HEK293 (cell line): ENCODE data around the gene NMS.

ENCODE experiments used
- CTCF ChIA-PET: fragments of 350-600 bp; formaldehyde crosslinking; extraction: SDS; loops from one replicate; lab custom pipeline; 2021; ENCODE audit warnings: antibody characterized with exemption; lab: Yijun Ruan, JAX
- POLR2A ChIA-PET: fragments of 300-600 bp; formaldehyde crosslinking; extraction: SDS; loops from one replicate; lab custom pipeline; 2020; ENCODE audit warnings: antibody characterized with exemption, inconsistent platforms; lab: Yijun Ruan, JAX
- H3K27ac ChIP-seq: fragments of 200-500 bp; sonication (Bioruptor generic); 2 replicates; pipeline ENCODE4 v1.5.1; 2014; ENCODE audit warnings: low read depth, low read length, control low read depth, inconsistent platforms; ENCODE audit errors: extremely low read depth
- H3K36me3 ChIP-seq, 2 experiments: fragments of 200-500 bp in 1 of 2; sonication (Bioruptor generic) in 1 of 2; 1 replicate in 1 of 2; 2 replicates in 1 of 2; pipeline ENCODE4 v1.5.1; 2014 to 2017; ENCODE audit warnings: inconsistent platforms in 2 of 2, low read length in 2 of 2; ENCODE audit not compliant: control insufficient read depth in 2 of 2, insufficient read depth in 1 of 2
- H3K4me1 ChIP-seq: fragments of 200-500 bp; sonication (Bioruptor generic); 2 replicates; pipeline ENCODE4 v1.5.1; 2014; ENCODE audit warnings: mild to moderate bottlenecking, low read length, inconsistent platforms; ENCODE audit not compliant: control insufficient read depth, insufficient read depth
- H3K4me3 ChIP-seq: 2 replicates; pipeline ENCODE4 v1.5.1; 2011; ENCODE audit warnings: low read depth, mild to moderate bottlenecking, control low read depth, low read length, moderate library complexity
- H3K9me3 ChIP-seq: fragments of 200-500 bp; sonication (Bioruptor generic); 2 replicates; pipeline ENCODE4 v1.5.1; 2014; ENCODE audit warnings: low read depth, low read length, inconsistent platforms; ENCODE audit not compliant: control insufficient read depth, insufficient read depth
- FEZF1 ChIP-seq: fragments of 450-650 bp; formaldehyde crosslinking; IDR thresholded peaks from 2 replicates; pipeline ENCODE4 v1.5.1; 2016; ENCODE audit warnings: missing biosample characterization, missing genetic modification characterization
- GFI1B ChIP-seq: fragments of 450-650 bp; formaldehyde crosslinking; IDR thresholded peaks from 2 replicates; pipeline ENCODE4 v1.5.1; 2016; ENCODE audit warnings: missing biosample characterization, missing genetic modification characterization
- GLI4 ChIP-seq: fragments of 450-650 bp; formaldehyde crosslinking; IDR thresholded peaks from 2 replicates; pipeline ENCODE4 v1.5.1; 2016; ENCODE audit warnings: missing biosample characterization, missing genetic modification characterization
- SALL2 ChIP-seq: fragments of 450-650 bp; formaldehyde crosslinking; IDR thresholded peaks from 2 replicates; pipeline ENCODE4 v1.5.0; 2017; ENCODE audit warnings: missing biosample characterization, mild to moderate bottlenecking, missing genetic modification characterization, borderline replicate concordance
- SCRT1 ChIP-seq: fragments of 450-650 bp; formaldehyde crosslinking; IDR thresholded peaks from 2 replicates; pipeline ENCODE4 v1.5.1; 2016; ENCODE audit warnings: missing biosample characterization, missing genetic modification characterization, borderline replicate concordance
- TRIM28 ChIP-seq: IDR thresholded peaks from 2 replicates; pipeline ENCODE4 v1.6.1; 2011; ENCODE audit warnings: low read length, control low read depth, borderline replicate concordance
- ZBTB17 ChIP-seq: fragments of 450-650 bp; formaldehyde crosslinking; IDR thresholded peaks from 2 replicates; pipeline ENCODE4 v1.5.1; 2016; ENCODE audit warnings: missing biosample characterization, missing genetic modification characterization
- ZIC2 ChIP-seq: fragments of 450-650 bp; formaldehyde crosslinking; IDR thresholded peaks from 2 replicates; pipeline ENCODE4 v1.5.1; 2016; ENCODE audit warnings: missing biosample characterization, missing genetic modification characterization
- ZNF132 ChIP-seq: fragments of 450-650 bp; formaldehyde crosslinking; IDR thresholded peaks from 2 replicates; pipeline ENCODE4 v1.5.1; 2017; ENCODE audit warnings: missing biosample characterization, missing genetic modification characterization, borderline replicate concordance
- ZNF138 ChIP-seq: fragments of 450-650 bp; formaldehyde crosslinking; IDR thresholded peaks from 2 replicates; pipeline ENCODE4 v1.5.1; 2016; ENCODE audit warnings: missing biosample characterization, missing genetic modification characterization, borderline replicate concordance
- ZNF274 ChIP-seq, 2 experiments: fragments of 200-500 bp in 1 of 2; fragments of 450-650 bp in 1 of 2; sonication (Bioruptor generic) in 1 of 2; formaldehyde crosslinking in 1 of 2; IDR thresholded peaks; 2 replicates each; pipeline versions ENCODE4 v1.5.1 to v1.6.1; 2014 to 2016; ENCODE audit warnings: borderline replicate concordance in 1 of 2, inconsistent platforms in 1 of 2, low read length in 1 of 2, missing biosample characterization in 1 of 2, missing genetic modification characterization in 1 of 2
- ZNF398 ChIP-seq: fragments of 450-650 bp; formaldehyde crosslinking; IDR thresholded peaks from 2 replicates; pipeline ENCODE4 v1.5.1; 2017; ENCODE audit warnings: missing biosample characterization, missing genetic modification characterization
- ZNF423 ChIP-seq: fragments of 450-650 bp; formaldehyde crosslinking; IDR thresholded peaks from 2 replicates; pipeline ENCODE4 v1.5.1; 2016; ENCODE audit warnings: missing biosample characterization, missing genetic modification characterization
- ZNF473 ChIP-seq: fragments of 450-650 bp; formaldehyde crosslinking; IDR thresholded peaks from 2 replicates; pipeline ENCODE4 v1.5.1; 2017; ENCODE audit warnings: missing biosample characterization, missing genetic modification characterization
- ZNF48 ChIP-seq: fragments of 450-650 bp; formaldehyde crosslinking; IDR thresholded peaks from 2 replicates; pipeline ENCODE4 v1.5.1; 2016; ENCODE audit warnings: missing biosample characterization, missing genetic modification characterization
- ZNF510 ChIP-seq: fragments of 450-650 bp; formaldehyde crosslinking; IDR thresholded peaks from 2 replicates; pipeline ENCODE4 v1.5.1; 2018; ENCODE audit warnings: mild to moderate bottlenecking, missing genetic modification characterization, missing biosample characterization; ENCODE audit not compliant: insufficient replicate concordance
- ZNF558 ChIP-seq: fragments of 450-650 bp; formaldehyde crosslinking; IDR thresholded peaks from 2 replicates; pipeline ENCODE4 v1.5.1; 2016; ENCODE audit warnings: missing biosample characterization, missing genetic modification characterization
- ZNF624 ChIP-seq: fragments of 450-650 bp; formaldehyde crosslinking; IDR thresholded peaks from 2 replicates; pipeline ENCODE4 v1.5.1; 2017; ENCODE audit warnings: missing biosample characterization, missing genetic modification characterization
- ZNF701 ChIP-seq: fragments of 450-650 bp; formaldehyde crosslinking; IDR thresholded peaks from 2 replicates; pipeline ENCODE4 v1.5.1; 2016; ENCODE audit warnings: missing biosample characterization, missing genetic modification characterization
- ZNF747 ChIP-seq: fragments of 450-650 bp; formaldehyde crosslinking; IDR thresholded peaks from 2 replicates; pipeline ENCODE4 v1.5.1; 2016; ENCODE audit warnings: missing biosample characterization, missing genetic modification characterization
- TF ChIP-seq, protein P1 (sequence below): fragments of 450-650 bp; formaldehyde crosslinking; IDR thresholded peaks from 2 replicates; pipeline ENCODE4 v1.5.1; 2016; ENCODE audit warnings: missing biosample characterization, missing genetic modification characterization, low read depth
- TF ChIP-seq, protein P2 (sequence below): fragments of 450-650 bp; formaldehyde crosslinking; IDR thresholded peaks from 2 replicates; pipeline ENCODE4 v1.5.1; 2017; ENCODE audit warnings: missing biosample characterization, missing genetic modification characterization
- TF ChIP-seq, protein P3 (sequence below): fragments of 450-650 bp; formaldehyde crosslinking; IDR thresholded peaks from 2 replicates; pipeline ENCODE4 v1.5.1; 2016; ENCODE audit warnings: missing biosample characterization, missing genetic modification characterization
- TF ChIP-seq, protein P4 (sequence below): fragments of 450-650 bp; formaldehyde crosslinking; IDR thresholded peaks from 2 replicates; pipeline ENCODE4 v1.5.1; 2016; ENCODE audit warnings: missing biosample characterization, missing genetic modification characterization
- TF ChIP-seq, protein P5 (sequence below): fragments of 450-650 bp; formaldehyde crosslinking; IDR thresholded peaks from 2 replicates; pipeline ENCODE4 v1.5.1; 2016; ENCODE audit warnings: missing biosample characterization, missing genetic modification characterization

Gene NMS

DNA sequence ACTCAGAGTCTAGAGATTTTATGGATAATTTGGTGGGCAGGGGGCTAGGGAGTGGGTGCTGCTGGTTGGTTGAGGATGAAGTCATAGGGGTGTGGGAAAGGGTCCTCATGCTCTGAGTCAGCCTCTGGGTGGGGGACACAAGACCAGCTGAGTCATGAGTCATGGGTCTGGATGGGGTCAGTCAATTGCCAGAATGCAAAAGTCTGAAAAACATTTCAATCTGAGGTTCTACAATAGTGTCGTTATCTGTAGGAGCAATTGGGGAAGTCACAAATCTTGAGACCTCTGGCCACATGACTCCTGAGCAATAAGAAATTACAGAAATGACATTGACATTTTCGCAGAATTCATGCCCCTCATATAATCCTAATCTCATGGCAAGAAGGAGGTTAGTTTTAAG lies 15.1 kb downstream of the NMS start:
- Histone ChIP-seq H3K9me3 (no peaks in the 10 kb centered on the region), H3K4me3 (no peak overlapping the region), H3K36me3 (no peaks in the 10 kb centered on the region)
- CTCF ChIA-PET = interaction anchor here (0.7 kb wide), 1 partner anchor 80 kb away, joined by 3 read pairs; no protein-coding TSS in a partner anchor
- TF ChIP-seq ZNF473 (tag by site-specific recombination) = no peak
- no peak for TF ChIP-seq ZBTB17 (tag by site-specific recombination)
- no peak for TF ChIP-seq SALL2 (tag by site-specific recombination)
- TF ChIP-seq TRIM28 = no peak
- no peak for TF ChIP-seq ZNF398 (tag by site-specific recombination)
- TF ChIP-seq FEZF1 (tag by site-specific recombination) = no peak
- TF ChIP-seq ZNF132 = no peak
- TF ChIP-seq, protein P1, sequence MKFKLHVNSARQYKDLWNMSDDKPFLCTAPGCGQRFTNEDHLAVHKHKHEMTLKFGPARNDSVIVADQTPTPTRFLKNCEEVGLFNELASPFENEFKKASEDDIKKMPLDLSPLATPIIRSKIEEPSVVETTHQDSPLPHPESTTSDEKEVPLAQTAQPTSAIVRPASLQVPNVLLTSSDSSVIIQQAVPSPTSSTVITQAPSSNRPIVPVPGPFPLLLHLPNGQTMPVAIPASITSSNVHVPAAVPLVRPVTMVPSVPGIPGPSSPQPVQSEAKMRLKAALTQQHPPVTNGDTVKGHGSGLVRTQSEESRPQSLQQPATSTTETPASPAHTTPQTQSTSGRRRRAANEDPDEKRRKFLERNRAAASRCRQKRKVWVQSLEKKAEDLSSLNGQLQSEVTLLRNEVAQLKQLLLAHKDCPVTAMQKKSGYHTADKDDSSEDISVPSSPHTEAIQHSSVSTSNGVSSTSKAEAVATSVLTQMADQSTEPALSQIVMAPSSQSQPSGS (tag by site-specific recombination) = no peak
- TF ChIP-seq GLI4 (tag by site-specific recombination) = no peak
- TF ChIP-seq ZNF558 (tag by site-specific recombination) = no peak
- TF ChIP-seq ZNF624 (tag by site-specific recombination) = no peak
- TF ChIP-seq ZNF423 = no peak
- TF ChIP-seq, all 188 proteins: peak for 0
- H3K4me1 ChIP-seq = no peaks in the 10 kb centered on the region
- H3K27ac ChIP-seq = no peak overlapping the region
- POLR2A ChIA-PET = no interaction called here

GRCh38 chr2:100494712-100495111 lies 24.4 kb downstream of the NMS start:
- ChIA-PET CTCF (interaction anchor here (1.4 kb wide), 1 partner anchor 8 kb away, joined by 3 read pairs; no protein-coding TSS in a partner anchor), POLR2A (no interaction called here)
- no peaks in the 10 kb centered on the region for H3K4me1 ChIP-seq
- no peaks in the 10 kb centered on the region for H3K9me3 ChIP-seq
- no peak overlapping the region for H3K4me3 ChIP-seq
- H3K36me3 ChIP-seq = no peaks in the 10 kb centered on the region
- H3K27ac ChIP-seq = no peak overlapping the region
- TF ChIP-seq ZIC2 (tag by site-specific recombination) (no peak), SCRT1 (no peak), ZNF558 (tag by site-specific recombination) (no peak), ZNF701 (no peak), ZNF48 (tag by site-specific recombination) (no peak), GFI1B (tag by site-specific recombination) (no peak), ZNF274 (IDR thresholded peaks at IDR 0.05; ENCODE audit: low read length) (no peak), ZNF274 (tag by site-specific recombination; IDR thresholded peaks at IDR 0.05; ENCODE audit: borderline replicate concordance) (no peak), ZNF747 (tag by site-specific recombination) (no peak), ZNF510 (no peak), FEZF1 (tag by site-specific recombination) (no peak), ZNF138 (no peak)
- TF ChIP-seq, protein P2, sequence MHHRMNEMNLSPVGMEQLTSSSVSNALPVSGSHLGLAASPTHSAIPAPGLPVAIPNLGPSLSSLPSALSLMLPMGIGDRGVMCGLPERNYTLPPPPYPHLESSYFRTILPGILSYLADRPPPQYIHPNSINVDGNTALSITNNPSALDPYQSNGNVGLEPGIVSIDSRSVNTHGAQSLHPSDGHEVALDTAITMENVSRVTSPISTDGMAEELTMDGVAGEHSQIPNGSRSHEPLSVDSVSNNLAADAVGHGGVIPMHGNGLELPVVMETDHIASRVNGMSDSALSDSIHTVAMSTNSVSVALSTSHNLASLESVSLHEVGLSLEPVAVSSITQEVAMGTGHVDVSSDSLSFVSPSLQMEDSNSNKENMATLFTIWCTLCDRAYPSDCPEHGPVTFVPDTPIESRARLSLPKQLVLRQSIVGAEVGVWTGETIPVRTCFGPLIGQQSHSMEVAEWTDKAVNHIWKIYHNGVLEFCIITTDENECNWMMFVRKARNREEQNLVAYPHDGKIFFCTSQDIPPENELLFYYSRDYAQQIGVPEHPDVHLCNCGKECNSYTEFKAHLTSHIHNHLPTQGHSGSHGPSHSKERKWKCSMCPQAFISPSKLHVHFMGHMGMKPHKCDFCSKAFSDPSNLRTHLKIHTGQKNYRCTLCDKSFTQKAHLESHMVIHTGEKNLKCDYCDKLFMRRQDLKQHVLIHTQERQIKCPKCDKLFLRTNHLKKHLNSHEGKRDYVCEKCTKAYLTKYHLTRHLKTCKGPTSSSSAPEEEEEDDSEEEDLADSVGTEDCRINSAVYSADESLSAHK (tag by site-specific recombination) = no peak
- TF ChIP-seq, protein P3, sequence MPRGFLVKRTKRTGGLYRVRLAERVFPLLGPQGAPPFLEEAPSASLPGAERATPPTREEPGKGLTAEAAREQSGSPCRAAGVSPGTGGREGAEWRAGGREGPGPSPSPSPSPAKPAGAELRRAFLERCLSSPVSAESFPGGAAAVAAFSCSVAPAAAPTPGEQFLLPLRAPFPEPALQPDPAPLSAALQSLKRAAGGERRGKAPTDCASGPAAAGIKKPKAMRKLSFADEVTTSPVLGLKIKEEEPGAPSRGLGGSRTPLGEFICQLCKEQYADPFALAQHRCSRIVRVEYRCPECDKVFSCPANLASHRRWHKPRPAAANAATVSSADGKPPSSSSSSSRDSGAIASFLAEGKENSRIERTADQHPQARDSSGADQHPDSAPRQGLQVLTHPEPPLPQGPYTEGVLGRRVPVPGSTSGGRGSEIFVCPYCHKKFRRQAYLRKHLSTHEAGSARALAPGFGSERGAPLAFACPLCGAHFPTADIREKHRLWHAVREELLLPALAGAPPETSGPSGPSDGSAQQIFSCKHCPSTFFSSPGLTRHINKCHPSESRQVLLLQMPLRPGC (tag by site-specific recombination) = no peak
- TF ChIP-seq, protein P4, sequence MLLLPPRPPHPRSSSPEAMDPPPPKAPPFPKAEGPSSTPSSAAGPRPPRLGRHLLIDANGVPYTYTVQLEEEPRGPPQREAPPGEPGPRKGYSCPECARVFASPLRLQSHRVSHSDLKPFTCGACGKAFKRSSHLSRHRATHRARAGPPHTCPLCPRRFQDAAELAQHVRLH (tag by site-specific recombination) = no peak
- TF ChIP-seq, protein P5, sequence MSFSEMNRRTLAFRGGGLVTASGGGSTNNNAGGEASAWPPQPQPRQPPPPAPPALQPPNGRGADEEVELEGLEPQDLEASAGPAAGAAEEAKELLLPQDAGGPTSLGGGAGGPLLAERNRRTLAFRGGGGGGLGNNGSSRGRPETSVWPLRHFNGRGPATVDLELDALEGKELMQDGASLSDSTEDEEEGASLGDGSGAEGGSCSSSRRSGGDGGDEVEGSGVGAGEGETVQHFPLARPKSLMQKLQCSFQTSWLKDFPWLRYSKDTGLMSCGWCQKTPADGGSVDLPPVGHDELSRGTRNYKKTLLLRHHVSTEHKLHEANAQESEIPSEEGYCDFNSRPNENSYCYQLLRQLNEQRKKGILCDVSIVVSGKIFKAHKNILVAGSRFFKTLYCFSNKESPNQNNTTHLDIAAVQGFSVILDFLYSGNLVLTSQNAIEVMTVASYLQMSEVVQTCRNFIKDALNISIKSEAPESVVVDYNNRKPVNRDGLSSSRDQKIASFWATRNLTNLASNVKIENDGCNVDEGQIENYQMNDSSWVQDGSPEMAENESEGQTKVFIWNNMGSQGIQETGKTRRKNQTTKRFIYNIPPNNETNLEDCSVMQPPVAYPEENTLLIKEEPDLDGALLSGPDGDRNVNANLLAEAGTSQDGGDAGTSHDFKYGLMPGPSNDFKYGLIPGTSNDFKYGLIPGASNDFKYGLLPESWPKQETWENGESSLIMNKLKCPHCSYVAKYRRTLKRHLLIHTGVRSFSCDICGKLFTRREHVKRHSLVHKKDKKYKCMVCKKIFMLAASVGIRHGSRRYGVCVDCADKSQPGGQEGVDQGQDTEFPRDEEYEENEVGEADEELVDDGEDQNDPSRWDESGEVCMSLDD (tag by site-specific recombination) = no peak
